Bronchial epithelial cell (primary cell): ENCODE data around the gene TBX4. TPM values are rescaled to one million over a fixed set of nuclear protein-coding genes. Genes with fewer than 3 reads are reported as not detected.

ENCODE experiments used
- DNase-seq: peaks from one replicate; pipeline ENCODE4 v3.0.0-alpha.2; 2010; ENCODE audit warnings: low read depth
- FAIRE-seq: peaks from 2 replicates; lab custom pipeline; 2011; peaks lifted over from hg19 to GRCh38; lab: Jason Lieb, UNC
- H3K27me3 ChIP-seq: 2 replicates; pipeline ENCODE4 v1.5.1; 2011; ENCODE audit warnings: low read length; ENCODE audit not compliant: control insufficient read depth, insufficient read depth
- H3K36me3 ChIP-seq: 2 replicates; pipeline ENCODE4 v1.5.1; 2011; ENCODE audit warnings: low read length; ENCODE audit not compliant: control insufficient read depth, insufficient read depth
- H3K4me3 ChIP-seq: 2 replicates; pipeline ENCODE4 v1.5.1; 2011; ENCODE audit warnings: mild to moderate bottlenecking, low read depth, low read length, control low read depth
- total RNA-seq: library from RNA; depleted of rRNA; stranded (reverse); fragments of >200 nt; gene quantifications from 2 replicates; pipeline ENCODE4 v1.2.1, GENCODE V29; 2014
- TF ChIP-seq, protein P1 (sequence below): IDR thresholded peaks from 2 replicates; pipeline ENCODE4 v1.5.1; 2011; ENCODE audit warnings: mild to moderate bottlenecking, moderate library complexity, low read length, control low read depth, inconsistent platforms; ENCODE audit not compliant: insufficient read depth, severe bottlenecking

Gene TBX4
- total RNA-seq, 1 donor from 2014 or later = not detected

DNA sequence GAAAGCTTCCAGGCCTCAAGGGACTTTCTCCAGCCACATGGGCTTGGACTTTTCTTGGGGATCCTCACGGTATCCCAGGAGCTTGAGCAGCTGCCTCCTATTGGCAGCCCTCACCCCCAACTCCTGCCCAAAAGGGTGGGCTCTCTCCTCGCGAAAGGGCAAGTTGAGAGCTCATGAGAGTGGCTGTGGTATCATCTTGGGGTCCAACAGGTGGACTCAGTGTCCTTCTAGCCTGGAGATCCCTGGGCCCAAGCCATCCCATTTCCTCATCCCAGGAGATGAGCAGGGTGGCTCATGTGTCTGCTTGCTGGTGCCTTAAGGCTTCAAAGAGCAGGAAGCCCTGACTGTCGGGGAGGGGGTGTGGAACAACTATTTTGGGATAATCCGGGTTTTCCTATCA, 17.7 kb downstream of the TBX4 start:
- TF ChIP-seq, protein P1, sequence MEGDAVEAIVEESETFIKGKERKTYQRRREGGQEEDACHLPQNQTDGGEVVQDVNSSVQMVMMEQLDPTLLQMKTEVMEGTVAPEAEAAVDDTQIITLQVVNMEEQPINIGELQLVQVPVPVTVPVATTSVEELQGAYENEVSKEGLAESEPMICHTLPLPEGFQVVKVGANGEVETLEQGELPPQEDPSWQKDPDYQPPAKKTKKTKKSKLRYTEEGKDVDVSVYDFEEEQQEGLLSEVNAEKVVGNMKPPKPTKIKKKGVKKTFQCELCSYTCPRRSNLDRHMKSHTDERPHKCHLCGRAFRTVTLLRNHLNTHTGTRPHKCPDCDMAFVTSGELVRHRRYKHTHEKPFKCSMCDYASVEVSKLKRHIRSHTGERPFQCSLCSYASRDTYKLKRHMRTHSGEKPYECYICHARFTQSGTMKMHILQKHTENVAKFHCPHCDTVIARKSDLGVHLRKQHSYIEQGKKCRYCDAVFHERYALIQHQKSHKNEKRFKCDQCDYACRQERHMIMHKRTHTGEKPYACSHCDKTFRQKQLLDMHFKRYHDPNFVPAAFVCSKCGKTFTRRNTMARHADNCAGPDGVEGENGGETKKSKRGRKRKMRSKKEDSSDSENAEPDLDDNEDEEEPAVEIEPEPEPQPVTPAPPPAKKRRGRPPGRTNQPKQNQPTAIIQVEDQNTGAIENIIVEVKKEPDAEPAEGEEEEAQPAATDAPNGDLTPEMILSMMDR = no peak
- FAIRE-seq (no peak), DNase-seq (no peak)
- Histone ChIP-seq H3K36me3 (no peaks in the 10 kb centered on the region), H3K4me3 (no peak overlapping the region), H3K27me3 (peaks cover 3% of the 10 kb centered on the region)

DNA sequence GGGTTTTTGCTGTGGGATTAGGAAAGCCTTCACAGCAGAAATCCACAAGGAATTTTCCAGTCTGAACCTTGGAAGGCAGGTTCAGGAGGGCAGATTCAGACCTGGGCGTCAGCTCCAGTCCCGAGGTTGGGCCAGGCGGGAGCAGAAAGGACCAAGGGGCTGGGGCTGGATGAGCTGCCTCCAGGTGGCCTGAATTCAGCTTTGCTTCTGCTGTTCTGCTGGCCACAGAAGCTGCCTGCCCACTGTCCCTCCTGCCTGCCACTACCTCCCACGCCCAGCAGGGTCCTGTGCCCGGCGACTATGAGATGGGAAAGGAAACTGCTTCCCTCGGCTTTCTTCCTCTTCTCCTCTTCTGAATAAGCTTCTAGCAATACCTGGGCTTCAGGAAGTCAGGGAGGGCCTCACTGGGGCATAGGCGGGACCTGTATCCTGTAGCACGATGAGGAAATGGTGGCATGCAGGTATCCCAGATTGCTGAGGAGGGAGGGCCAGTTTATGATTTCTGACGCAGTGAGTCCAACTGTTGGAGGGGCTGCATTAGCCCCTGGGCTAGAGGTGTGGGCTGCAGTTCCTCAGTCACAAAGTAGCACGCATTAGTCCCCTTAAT, 18.4 kb downstream of the TBX4 start:
- FAIRE-seq = no peak
- Histone ChIP-seq H3K4me3 (no peak overlapping the region), H3K36me3 (no peaks in the 10 kb centered on the region), H3K27me3 (peaks cover 2% of the 10 kb centered on the region)
- TF ChIP-seq, protein P1 = no peak
- DNase-seq = no peak

DNA sequence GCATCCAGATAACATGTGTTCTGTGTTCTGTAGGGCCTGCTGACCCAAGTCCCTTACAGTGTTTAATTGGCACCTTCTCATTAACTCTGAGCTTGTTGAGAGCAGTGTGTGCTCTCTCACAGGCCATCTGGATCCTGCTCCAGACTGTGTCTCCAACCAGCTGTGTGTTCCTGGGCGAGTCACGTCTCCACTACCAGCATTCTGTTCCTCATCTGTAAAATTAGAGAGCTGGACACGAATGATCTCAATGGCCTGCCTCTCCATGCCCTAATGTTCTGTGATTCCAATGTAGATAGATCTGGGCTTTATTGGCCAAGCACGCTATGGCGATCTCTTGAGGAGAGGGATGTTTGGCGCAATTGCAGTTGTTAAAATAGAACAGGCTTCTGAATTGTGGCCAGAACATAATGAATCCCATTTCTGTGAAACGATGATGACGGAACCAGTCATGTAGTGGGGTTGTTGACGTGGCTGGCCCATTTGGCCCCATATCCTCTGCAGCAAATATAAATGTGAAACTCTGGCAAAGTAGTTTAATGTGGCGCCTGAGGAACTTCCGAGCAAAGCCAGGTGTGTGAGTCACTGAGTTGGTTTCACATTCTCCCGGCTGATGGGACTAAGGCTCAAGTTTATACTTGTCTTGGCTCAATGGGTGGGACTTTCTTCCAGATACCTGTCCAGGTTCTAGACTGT, 22.2 kb downstream of the TBX4 start:
- TF ChIP-seq, protein P1 = no peak
- H3K27me3 ChIP-seq = no peaks in the 10 kb centered on the region
- FAIRE-seq (peak; percentile 50), DNase-seq (peak; percentile 98)
- H3K36me3 ChIP-seq = no peaks in the 10 kb centered on the region
- H3K4me3 ChIP-seq = no peak overlapping the region

DNA sequence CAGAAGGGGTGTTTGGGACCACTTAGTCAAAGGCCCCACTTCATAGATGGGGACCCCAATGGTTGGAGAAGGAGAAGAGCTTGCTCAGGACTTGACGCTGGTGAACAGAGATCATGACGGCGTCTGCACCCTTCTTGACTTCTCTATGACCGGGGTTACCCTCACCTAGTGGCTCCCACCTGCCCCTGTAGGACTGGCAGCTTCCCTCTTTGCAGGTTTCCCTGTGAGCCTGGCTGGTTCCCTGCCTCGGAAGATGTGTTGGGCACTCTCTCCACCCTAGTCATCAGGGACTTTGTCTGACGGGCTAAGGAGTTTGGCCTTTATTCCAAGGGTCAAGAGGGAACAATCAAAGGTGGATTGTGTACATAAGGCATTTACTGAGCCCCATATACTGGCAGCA, 22.7 kb downstream of the TBX4 start:
- Histone ChIP-seq H3K4me3 (no peak overlapping the region), H3K36me3 (no peaks in the 10 kb centered on the region), H3K27me3 (no peaks in the 10 kb centered on the region)
- FAIRE-seq = no peak
- no peak for DNase-seq
- TF ChIP-seq, protein P1 = no peak

DNA sequence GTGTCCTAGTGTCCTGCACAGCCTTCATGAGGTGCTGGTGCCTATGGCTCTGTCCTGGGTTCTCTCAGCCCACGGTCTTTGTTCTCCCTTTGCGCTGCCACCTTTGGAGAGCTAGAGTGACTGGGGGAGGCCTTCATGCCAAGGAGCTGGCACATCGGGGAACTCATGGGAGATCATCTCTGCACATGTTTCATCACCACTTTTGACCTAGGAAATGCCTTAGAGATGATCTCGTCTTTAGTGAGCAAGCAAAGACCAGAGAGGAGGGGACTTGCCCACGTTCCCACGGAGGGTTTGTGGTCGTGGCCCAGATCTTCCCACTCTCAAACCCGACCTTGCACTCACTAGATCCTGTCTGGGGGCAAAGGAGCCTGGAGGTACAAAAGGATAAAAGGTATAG, 23.5 kb downstream of the TBX4 start:
- peak; percentile 85 for DNase-seq
- FAIRE-seq = no peak
- TF ChIP-seq, protein P1 = no peak
- H3K4me3 ChIP-seq = no peak overlapping the region
- no peaks in the 10 kb centered on the region for H3K27me3 ChIP-seq
- H3K36me3 ChIP-seq = no peaks in the 10 kb centered on the region
